H1 (cell line): ENCODE measurements around the gene IFTAP. TPM values are rescaled to one million over a fixed set of nuclear protein-coding genes. Genes with fewer than 3 reads are reported as not detected.

Source experiments
- CTCF ChIA-PET: fragments of 300-600 bp; sonication (Branson Sonifier 250); formaldehyde crosslinking; loops from one replicate; lab custom pipeline; 2021; ENCODE audit not compliant: partially characterized antibody; lab: Charles Lee
- POLR2A ChIA-PET: fragments of 300-600 bp; sonication (Branson Sonifier 250); formaldehyde crosslinking; loops from one replicate; lab custom pipeline; 2021; ENCODE audit warnings: inconsistent platforms; ENCODE audit not compliant: partially characterized antibody; lab: Charles Lee
- DNase-seq, 2 experiments: peaks; one replicate each; pipeline versions ENCODE4 v3.0.0 to v3.0.0-alpha.2; 2010 to 2022; ENCODE audit warnings: low spot score in 2 of 2, low read depth in 1 of 2, mixed read lengths in 1 of 2
- FAIRE-seq: peaks from 2 replicates; lab custom pipeline; 2011; peaks lifted over from hg19 to GRCh38; lab: Jason Lieb, UNC
- H2AFZ ChIP-seq: 2 replicates; pipeline ENCODE4 v1.8.1; 2012; ENCODE audit warnings: low read length, inconsistent platforms
- H2AK5ac ChIP-seq: 2 replicates; pipeline ENCODE4 v1.6.1; 2013; ENCODE audit warnings: low read depth, low read length
- H2BK120ac ChIP-seq: replicated peaks from 2 replicates; pipeline ENCODE3; 2013; ENCODE audit warnings: low read depth, low read length, inconsistent platforms
- H2BK12ac ChIP-seq: 2 replicates; pipeline ENCODE4 v1.6.1; 2013; ENCODE audit warnings: low read depth, low read length
- H2BK15ac ChIP-seq: 2 replicates; pipeline ENCODE4 v1.6.1; 2013; ENCODE audit warnings: low read length
- H2BK20ac ChIP-seq: 2 replicates; pipeline ENCODE4 v1.6.1; 2013; ENCODE audit warnings: low read length
- H2BK5ac ChIP-seq: 2 replicates; pipeline ENCODE4 v1.6.1; 2013; ENCODE audit warnings: low read depth, low read length
- H3K14ac ChIP-seq: 2 replicates; pipeline ENCODE4 v1.6.1; 2013; ENCODE audit warnings: inconsistent platforms; ENCODE audit not compliant: insufficient read length
- H3K18ac ChIP-seq: 2 replicates; pipeline ENCODE4 v1.6.1; 2013; ENCODE audit warnings: low read length; ENCODE audit errors: extremely low read depth
- H3K23ac ChIP-seq: 2 replicates; pipeline ENCODE4 v1.6.1; 2013; ENCODE audit warnings: inconsistent platforms; ENCODE audit not compliant: insufficient read length
- H3K23me2 ChIP-seq: 2 replicates; pipeline ENCODE4 v1.6.1; 2013; ENCODE audit warnings: low read depth, low read length
- H3K27ac ChIP-seq: 2 replicates; pipeline ENCODE4 v1.6.1; 2011; ENCODE audit warnings: low read depth, low read length, inconsistent platforms
- H3K27me3 ChIP-seq, 4 experiments: replicated peaks in 1 of 4; 1 replicate in 1 of 4; 2 replicates in 3 of 4; pipeline versions ENCODE4 v1.6.1 to v1.8.1; 2011 to 2013; ENCODE audit warnings: low read length in 3 of 4, mild to moderate bottlenecking in 3 of 4, inconsistent platforms in 2 of 4, mixed read lengths in 2 of 4, moderate library complexity in 1 of 4; ENCODE audit not compliant: control insufficient read depth in 3 of 4, insufficient read depth in 3 of 4; ENCODE audit errors: extremely low read depth in 1 of 4
- H3K36me3 ChIP-seq, 4 experiments: 2 replicates each; pipeline versions ENCODE4 v1.6.1 to v1.8.1; 2011 to 2013; ENCODE audit warnings: mild to moderate bottlenecking in 4 of 4, low read length in 3 of 4, moderate library complexity in 2 of 4, control low read depth in 1 of 4, inconsistent platforms in 1 of 4; ENCODE audit not compliant: insufficient read depth in 4 of 4, control insufficient read depth in 2 of 4
- H3K4ac ChIP-seq: replicated peaks from 2 replicates; pipeline ENCODE3; 2013; ENCODE audit warnings: low read length, low read depth, mixed read lengths, inconsistent platforms; ENCODE audit not compliant: insufficient read length
- H3K4me1 ChIP-seq, 4 experiments: replicated peaks in 1 of 4; 1 replicate in 1 of 4; 2 replicates in 3 of 4; pipeline versions ENCODE4 v1.6.1 to v1.8.1; 2011 to 2013; ENCODE audit warnings: low read length in 3 of 4, inconsistent platforms in 2 of 4, mixed read lengths in 1 of 4; ENCODE audit not compliant: insufficient read depth in 4 of 4, control insufficient read depth in 3 of 4
- H3K4me2 ChIP-seq, 2 experiments: 2 replicates each; pipeline versions ENCODE4 v1.6.1 to v1.8.1; 2011 to 2013; ENCODE audit warnings: low read depth in 2 of 2, low read length in 2 of 2, control low read depth in 1 of 2, inconsistent platforms in 1 of 2, mild to moderate bottlenecking in 1 of 2; ENCODE audit not compliant: insufficient read depth in 1 of 2
- H3K4me3 ChIP-seq, 4 experiments: fragments of 200-600, 300-600 bp in 1 of 4; sonication (generic), shearing (Covaris generic), sonication (Bioruptor Twin) in 1 of 4; 2 replicates each; pipeline versions ENCODE4 v1.5.1 to v1.8.1; 2011 to 2016; ENCODE audit warnings: low read length in 4 of 4, low read depth in 3 of 4, control low read depth in 2 of 4, inconsistent platforms in 2 of 4, mild to moderate bottlenecking in 2 of 4, mixed read lengths in 1 of 4, moderate library complexity in 1 of 4; ENCODE audit not compliant: insufficient read depth in 2 of 4; ENCODE audit errors: extremely low read depth in 1 of 4
- H3K56ac ChIP-seq: replicated peaks from 2 replicates; pipeline ENCODE3; 2013; ENCODE audit warnings: low read depth, mild to moderate bottlenecking, mixed read lengths, low read length, inconsistent platforms; ENCODE audit not compliant: insufficient read length
- H3K79me1 ChIP-seq: 2 replicates; pipeline ENCODE4 v1.6.1; 2013; ENCODE audit warnings: low read depth, low read length, control low read depth
- H3K79me2 ChIP-seq, 2 experiments: 2 replicates each; pipeline versions ENCODE4 v1.6.1 to v1.8.1; 2012 to 2013; ENCODE audit warnings: low read length in 2 of 2, mild to moderate bottlenecking in 2 of 2, inconsistent platforms in 1 of 2; ENCODE audit not compliant: insufficient read depth in 2 of 2, control insufficient read depth in 1 of 2
- H3K9ac ChIP-seq, 4 experiments: replicated peaks in 1 of 4; 1 replicate in 1 of 4; 2 replicates in 3 of 4; pipeline versions ENCODE4 v1.6.1 to v1.8.1; 2011 to 2013; ENCODE audit warnings: low read depth in 3 of 4, low read length in 3 of 4, control low read depth in 2 of 4, mild to moderate bottlenecking in 2 of 4, moderate library complexity in 2 of 4, inconsistent platforms in 1 of 4; ENCODE audit errors: extremely low read depth in 1 of 4
- H3K9me3 ChIP-seq, 2 experiments: 2 replicates each; pipeline versions ENCODE4 v1.6.1 to v1.8.1; 2012 to 2013; ENCODE audit warnings: mild to moderate bottlenecking in 2 of 2, moderate library complexity in 2 of 2, control low read depth in 1 of 2, inconsistent platforms in 1 of 2, low read depth in 1 of 2, low read length in 1 of 2, mixed read lengths in 1 of 2; ENCODE audit not compliant: insufficient read depth in 2 of 2
- H4K20me1 ChIP-seq, 2 experiments: replicated peaks in 1 of 2; 2 replicates each; pipeline versions ENCODE3 to v1.8.1; 2011 to 2013; ENCODE audit warnings: inconsistent platforms in 2 of 2, low read length in 2 of 2, mild to moderate bottlenecking in 1 of 2; ENCODE audit not compliant: insufficient read depth in 2 of 2, control insufficient read depth in 1 of 2
- H4K5ac ChIP-seq: 2 replicates; pipeline ENCODE4 v1.6.1; 2013; ENCODE audit warnings: low read length, low read depth, mixed read lengths, inconsistent platforms; ENCODE audit not compliant: insufficient read length
- H4K8ac ChIP-seq: 2 replicates; pipeline ENCODE4 v1.8.0; 2013; ENCODE audit warnings: mild to moderate bottlenecking, moderate library complexity, low read length, inconsistent platforms; ENCODE audit not compliant: insufficient read depth; ENCODE audit errors: extremely low read depth
- H4K91ac ChIP-seq: replicated peaks from 2 replicates; pipeline ENCODE3; 2013; ENCODE audit warnings: low read length, mixed read lengths, inconsistent platforms; ENCODE audit not compliant: insufficient read length
- EP300 ChIP-seq, 2 experiments: IDR thresholded peaks; 1 replicate in 1 of 2; 2 replicates in 1 of 2; pipeline ENCODE4 v1.6.1; 2011 to 2012; ENCODE audit warnings: low read depth in 2 of 2, low read length in 2 of 2, mild to moderate bottlenecking in 2 of 2, borderline replicate concordance in 1 of 2, inconsistent platforms in 1 of 2, moderate library complexity in 1 of 2
- RAD21 ChIP-seq, 2 experiments: IDR thresholded peaks in 1 of 2; conservative IDR thresholded peaks in 1 of 2; 2 replicates each; pipeline ENCODE4 v1.6.1; 2011; ENCODE audit warnings: low read depth in 2 of 2, low read length in 2 of 2, improper control_type of control experiment in 1 of 2, inconsistent platforms in 1 of 2, mild to moderate bottlenecking in 1 of 2, moderate library complexity in 1 of 2
- SP2 ChIP-seq: IDR thresholded peaks from 2 replicates; pipeline ENCODE4 v1.6.1; 2012; ENCODE audit warnings: mild to moderate bottlenecking, low read length, inconsistent platforms
- ZNF274 ChIP-seq: IDR thresholded peaks from 2 replicates; pipeline ENCODE4 v1.7.0; 2012; ENCODE audit warnings: low read length, borderline replicate concordance; ENCODE audit errors: extremely low read depth
- WGBS, 2 experiments: shearing (Covaris generic) in 1 of 2; methylation state at CpG; one replicate each; pipeline versions ENCODE4 v1.1.6 to v1.1.7; 2013 to 2015; ENCODE audit warnings: low lambda C conversion rate in 2 of 2, mixed read lengths in 2 of 2, inconsistent platforms in 1 of 2, low coverage in 1 of 2, missing lambda C conversion rate in 1 of 2; ENCODE audit not compliant: insufficient replicate concordance in 2 of 2, insufficient coverage in 1 of 2, insufficient read length in 1 of 2; ENCODE audit errors: extremely low coverage in 1 of 2, missing lambda C conversion rate in 1 of 2; 5-methylcytosine and 5-hydroxymethylcytosine counted together
- polyA plus RNA-seq, 7 experiments: library from polyadenylated mRNA; depleted of rRNA in 3 of 7; stranded (reverse) in 5 of 7; unstranded in 2 of 7; fragments of >200 nt in 5 of 7; fragments of 200-250 nt in 2 of 7; gene quantifications; 1 replicate in 5 of 7; 2 replicates in 1 of 7; 4 replicates in 1 of 7; pipeline versions ENCODE4 v1.2.1 to v1.2.3, GENCODE V29; 2011 to 2013; ENCODE audit warnings: missing spikeins in 2 of 7, mixed read lengths in 2 of 7
- total RNA-seq: library from RNA; stranded (reverse); fragmentation: NEBNext Ultra II Directional; extraction: Animal tissue kit (Norgen Biotek cat#: 25700); gene quantifications from 2 replicates; pipeline ENCODE4 v1.2.1, GENCODE V29; 2021
- TF ChIP-seq, protein P1 (sequence below), 3 experiments: IDR thresholded peaks; 1 replicate in 2 of 3; 2 replicates in 1 of 3; pipeline versions ENCODE4 v1.5.1 to v1.6.1; 2011; ENCODE audit warnings: low read length in 3 of 3, mild to moderate bottlenecking in 3 of 3, inconsistent platforms in 2 of 3, low read depth in 1 of 3, moderate library complexity in 1 of 3; ENCODE audit not compliant: insufficient read depth in 1 of 3; ENCODE audit errors: control extremely low read depth in 1 of 3
- TF ChIP-seq, protein P2 (sequence below): IDR thresholded peaks from 2 replicates; pipeline ENCODE4 v1.6.1; 2012; ENCODE audit warnings: inconsistent platforms

Gene IFTAP
- total and polyA plus RNA-seq, 2 of the 8 experiments (the other 6 are each of a cell fraction or from before 2014, with no cell fraction given) = 21.2 to 23.9 TPM

DNA sequence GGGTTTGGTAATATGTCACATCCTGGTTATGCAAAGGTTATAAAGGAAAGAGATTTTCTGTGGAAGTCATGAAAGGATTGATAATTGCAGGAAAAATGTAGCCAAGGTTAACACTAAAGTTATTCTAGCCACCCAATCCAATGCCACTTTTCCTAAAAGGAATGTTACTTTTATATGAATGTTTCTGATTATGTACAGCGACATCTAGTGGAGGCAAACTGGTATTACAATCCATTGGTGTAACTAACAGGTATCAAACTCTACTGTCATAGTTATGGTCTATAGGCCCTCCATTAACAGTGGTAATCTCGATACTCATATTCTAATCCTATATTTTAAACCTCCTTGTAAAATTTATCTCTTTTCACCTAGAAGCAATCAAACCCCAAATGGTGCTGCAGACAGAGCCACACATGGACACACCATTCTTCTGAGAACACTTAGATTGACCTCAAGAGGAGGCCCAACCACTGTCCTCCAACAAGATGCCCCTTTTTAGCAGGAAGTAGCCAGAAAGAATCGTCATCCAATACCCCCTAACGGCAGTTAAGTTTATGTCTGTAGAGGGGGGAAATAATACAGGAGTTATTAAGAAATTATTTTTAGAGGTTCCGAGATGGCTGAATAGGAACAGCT is 78.6 kb downstream of the IFTAP start:
- Histone ChIP-seq H3K36me3 (no peaks in the 10 kb centered on the region), H4K5ac (no peak overlapping the region), H3K23me2 (no peaks in the 10 kb centered on the region), H3K9ac (no peak overlapping the region), H2AFZ (no peak overlapping the region), H3K27me3 (no peaks in the 10 kb centered on the region), H3K4me1 (no peaks in the 10 kb centered on the region), H3K56ac (no peak overlapping the region), H2BK5ac (no peak overlapping the region), H3K79me1 (no peaks in the 10 kb centered on the region), H2BK120ac (no peak overlapping the region), H3K27ac (no peak overlapping the region), H4K91ac (no peak overlapping the region), H4K8ac (no peak overlapping the region), H3K23ac (no peak overlapping the region), H3K4me2 (no peak overlapping the region), H2BK15ac (no peak overlapping the region), H2AK5ac (no peak overlapping the region), H4K20me1 (no peaks in the 10 kb centered on the region), H2BK12ac (no peak overlapping the region), H3K4ac (no peak overlapping the region), H3K9me3 (peaks cover 12 to 15% of the 10 kb centered on the region in 2 experiments; a peak in 3 of 4 replicates), H3K14ac (no peak overlapping the region), H3K79me2 (no peaks in the 10 kb centered on the region), H3K4me3 (no peak overlapping the region), H2BK20ac (no peak overlapping the region), H3K18ac (no peak overlapping the region)
- WGBS, 2 experiments = 72% methylated on average over 5 of the region's 5 CpGs; no CpG with 5 or more reads in 1 of the 2 experiments
- TF ChIP-seq, protein P1, sequence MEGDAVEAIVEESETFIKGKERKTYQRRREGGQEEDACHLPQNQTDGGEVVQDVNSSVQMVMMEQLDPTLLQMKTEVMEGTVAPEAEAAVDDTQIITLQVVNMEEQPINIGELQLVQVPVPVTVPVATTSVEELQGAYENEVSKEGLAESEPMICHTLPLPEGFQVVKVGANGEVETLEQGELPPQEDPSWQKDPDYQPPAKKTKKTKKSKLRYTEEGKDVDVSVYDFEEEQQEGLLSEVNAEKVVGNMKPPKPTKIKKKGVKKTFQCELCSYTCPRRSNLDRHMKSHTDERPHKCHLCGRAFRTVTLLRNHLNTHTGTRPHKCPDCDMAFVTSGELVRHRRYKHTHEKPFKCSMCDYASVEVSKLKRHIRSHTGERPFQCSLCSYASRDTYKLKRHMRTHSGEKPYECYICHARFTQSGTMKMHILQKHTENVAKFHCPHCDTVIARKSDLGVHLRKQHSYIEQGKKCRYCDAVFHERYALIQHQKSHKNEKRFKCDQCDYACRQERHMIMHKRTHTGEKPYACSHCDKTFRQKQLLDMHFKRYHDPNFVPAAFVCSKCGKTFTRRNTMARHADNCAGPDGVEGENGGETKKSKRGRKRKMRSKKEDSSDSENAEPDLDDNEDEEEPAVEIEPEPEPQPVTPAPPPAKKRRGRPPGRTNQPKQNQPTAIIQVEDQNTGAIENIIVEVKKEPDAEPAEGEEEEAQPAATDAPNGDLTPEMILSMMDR (IDR thresholded peaks at IDR 0.05; ENCODE audit: control extremely low read depth in 1 of 3, insufficient read depth in 1 of 3, low read depth in 1 of 3, low read length in 3 of 3) = peak in 2 of 3 experiments; percentile 20 to 62; a peak in 2 of 4 replicates
- TF ChIP-seq EP300 (IDR thresholded peaks at IDR 0.05; ENCODE audit: borderline replicate concordance in 1 of 2, low read depth in 2 of 2, low read length in 2 of 2) (no peak), SP2 (no peak), RAD21 (IDR thresholded peaks at IDR 0.05 in 1 of 2, conservative IDR thresholded peaks at IDR 0.05 in 1 of 2; ENCODE audit: low read depth in 2 of 2, low read length in 2 of 2) (peak; percentile 31 to 32; a peak in 3 of 4 replicates), ZNF274 (no peak)
- TF ChIP-seq, protein P2, sequence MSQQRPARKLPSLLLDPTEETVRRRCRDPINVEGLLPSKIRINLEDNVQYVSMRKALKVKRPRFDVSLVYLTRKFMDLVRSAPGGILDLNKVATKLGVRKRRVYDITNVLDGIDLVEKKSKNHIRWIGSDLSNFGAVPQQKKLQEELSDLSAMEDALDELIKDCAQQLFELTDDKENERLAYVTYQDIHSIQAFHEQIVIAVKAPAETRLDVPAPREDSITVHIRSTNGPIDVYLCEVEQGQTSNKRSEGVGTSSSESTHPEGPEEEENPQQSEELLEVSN = no peak
- POLR2A ChIA-PET = no interaction called here
- CTCF ChIA-PET = interaction anchor here (0.7 to 6.2 kb wide), 15 partner anchors 9 to 140 kb away, joined by 3 to 50 read pairs (median 4); partner anchors contain the start of gene RAG1
- no peak for FAIRE-seq
- no peak for DNase-seq
